Loucy (cell line): ENCODE data around the gene GNS.

ENCODE experiments used
- EZH2phosphoT487 ChIP-seq: fragments of 200-600 bp; IDR thresholded peaks from 2 replicates; pipeline ENCODE4 v1.6.1; 2018; ENCODE audit warnings: antibody characterized with exemption, mild to moderate bottlenecking, moderate library complexity, borderline replicate concordance
- TF ChIP-seq, protein P1 (sequence below): fragments of 200-600 bp; sonication (generic); conservative IDR thresholded peaks from 2 replicates; pipeline ENCODE4 v1.5.1; 2014; ENCODE audit warnings: mild to moderate bottlenecking, antibody characterized with exemption, low read length

DNA sequence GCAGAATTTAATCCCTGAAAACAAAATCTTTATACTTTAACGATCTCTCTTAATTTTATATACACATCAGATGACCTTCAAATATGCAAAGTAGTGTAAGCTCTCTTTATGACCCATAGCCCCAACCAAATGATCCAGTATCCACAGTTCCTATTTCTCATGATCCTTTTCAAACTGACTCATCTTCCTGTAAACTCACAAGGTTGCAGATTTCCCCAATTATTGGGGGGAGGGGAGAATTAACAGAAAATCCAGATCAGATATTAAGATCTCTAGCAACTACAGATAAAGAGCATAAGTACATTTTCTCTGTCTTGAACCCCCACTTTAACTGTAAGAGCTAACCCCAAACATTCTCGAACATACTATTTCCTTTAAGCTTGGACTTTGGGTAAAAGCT lies 12.5 kb downstream of the GNS start:
- TF ChIP-seq, protein P1, sequence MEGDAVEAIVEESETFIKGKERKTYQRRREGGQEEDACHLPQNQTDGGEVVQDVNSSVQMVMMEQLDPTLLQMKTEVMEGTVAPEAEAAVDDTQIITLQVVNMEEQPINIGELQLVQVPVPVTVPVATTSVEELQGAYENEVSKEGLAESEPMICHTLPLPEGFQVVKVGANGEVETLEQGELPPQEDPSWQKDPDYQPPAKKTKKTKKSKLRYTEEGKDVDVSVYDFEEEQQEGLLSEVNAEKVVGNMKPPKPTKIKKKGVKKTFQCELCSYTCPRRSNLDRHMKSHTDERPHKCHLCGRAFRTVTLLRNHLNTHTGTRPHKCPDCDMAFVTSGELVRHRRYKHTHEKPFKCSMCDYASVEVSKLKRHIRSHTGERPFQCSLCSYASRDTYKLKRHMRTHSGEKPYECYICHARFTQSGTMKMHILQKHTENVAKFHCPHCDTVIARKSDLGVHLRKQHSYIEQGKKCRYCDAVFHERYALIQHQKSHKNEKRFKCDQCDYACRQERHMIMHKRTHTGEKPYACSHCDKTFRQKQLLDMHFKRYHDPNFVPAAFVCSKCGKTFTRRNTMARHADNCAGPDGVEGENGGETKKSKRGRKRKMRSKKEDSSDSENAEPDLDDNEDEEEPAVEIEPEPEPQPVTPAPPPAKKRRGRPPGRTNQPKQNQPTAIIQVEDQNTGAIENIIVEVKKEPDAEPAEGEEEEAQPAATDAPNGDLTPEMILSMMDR = no peak
- no peak for TF ChIP-seq EZH2phosphoT487
